Measurements from ENCODE around the gene RRP1B.
"Not testable (repeated sequence)": the region's sequence is repeated elsewhere in the genome, so short reads cannot be mapped to it uniquely, and the experiment has no call there.

RRP1B gene

DNA sequence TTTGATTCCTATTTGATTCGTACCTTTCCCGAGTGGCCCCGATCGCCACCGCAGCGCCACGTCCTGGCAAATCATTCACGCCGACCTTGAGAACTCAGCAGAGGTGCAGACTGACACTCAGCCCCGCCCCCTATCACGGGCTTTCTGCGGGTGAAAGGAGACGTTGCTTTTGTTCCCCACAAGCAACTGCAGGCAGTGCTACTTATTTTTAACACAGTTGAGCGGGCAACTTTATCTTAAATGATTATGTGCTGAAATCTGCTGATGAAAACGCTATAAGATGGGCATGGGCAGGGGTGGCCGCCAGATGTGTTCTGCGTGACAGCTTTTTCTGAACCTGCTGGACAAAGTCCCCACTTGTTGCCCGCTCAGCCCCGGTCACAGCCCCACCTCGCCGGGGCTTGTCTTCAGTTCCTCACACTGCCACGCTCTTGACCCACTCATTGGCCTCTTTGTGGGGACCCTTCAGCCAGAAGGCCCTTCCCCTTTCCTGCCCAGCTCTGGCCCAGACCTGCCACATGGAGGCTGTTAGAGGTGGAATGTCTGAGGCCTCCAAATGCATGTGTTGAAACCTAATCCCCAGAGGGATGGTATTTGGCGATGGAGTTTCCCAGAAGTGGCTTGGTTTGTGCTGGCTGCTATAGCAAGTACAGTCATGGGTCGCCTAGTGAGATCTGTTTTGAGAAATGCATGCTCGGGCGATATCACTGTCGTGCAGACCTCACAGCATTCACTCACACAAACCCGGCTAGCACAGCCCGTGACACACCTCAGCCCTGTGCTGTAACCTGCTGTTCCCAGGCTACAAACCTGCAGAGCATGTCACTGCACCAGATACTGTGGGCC is 43.9 kb downstream of the RRP1B start:
- peak; percentile 70 for DNase-seq

DNA sequence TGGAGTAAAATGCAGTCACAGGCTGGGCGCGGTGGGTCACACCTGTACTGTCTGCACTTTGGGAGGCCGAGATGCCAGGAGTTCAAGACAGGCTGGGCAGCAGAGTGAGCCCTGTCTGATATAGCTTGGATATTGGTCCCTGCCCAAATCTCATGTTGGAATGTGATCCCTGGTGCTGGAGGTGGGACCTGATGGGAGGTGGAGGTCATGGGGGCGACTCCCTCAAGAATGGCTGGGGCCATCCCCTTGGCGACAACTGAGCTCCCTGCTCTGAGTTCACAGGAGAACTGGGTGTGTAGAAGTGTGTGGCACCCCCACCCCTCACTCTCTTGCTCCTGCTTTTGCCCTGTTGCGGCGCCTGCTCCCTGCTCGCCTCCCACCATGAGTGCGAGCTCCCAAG is 48.1 kb downstream of the RRP1B start:
- no peak for DNase-seq

GRCh38 chr21:43708745-43709381 is 49.5 kb downstream of the RRP1B start:
- no peak for DNase-seq

DNA sequence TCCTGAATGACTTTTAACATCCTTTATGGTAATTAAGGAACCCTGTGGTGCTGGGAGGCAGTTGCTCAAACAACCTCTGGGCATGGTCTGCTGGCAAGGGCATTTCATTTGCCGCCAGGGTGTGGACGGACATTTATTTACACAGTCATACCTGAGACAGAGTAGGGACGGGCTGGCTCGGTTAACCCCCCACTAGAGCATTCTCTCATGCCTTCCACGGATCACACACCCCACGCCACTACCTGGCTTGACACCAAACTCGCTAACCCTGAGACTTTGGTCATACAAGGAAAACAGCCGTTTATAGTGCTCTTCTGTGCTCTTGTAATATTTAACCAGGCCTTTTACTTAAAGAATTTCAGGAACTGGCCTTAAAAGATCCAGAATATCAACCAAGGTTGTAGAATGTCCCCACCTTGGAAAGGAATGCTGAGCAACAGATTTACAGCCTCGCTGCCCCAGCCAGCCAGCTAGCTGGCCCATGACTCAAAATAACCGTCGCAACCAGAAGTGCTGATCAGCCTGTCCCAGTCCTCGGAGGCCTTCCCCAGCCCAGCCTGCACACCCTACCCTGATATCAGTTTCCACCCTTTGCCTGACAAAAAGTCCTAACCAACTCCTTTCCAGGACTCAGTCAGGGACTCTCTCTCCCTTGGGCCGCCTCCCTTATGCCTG is 53.0 kb downstream of the RRP1B start:
- DNase-seq, result no peak

DNA sequence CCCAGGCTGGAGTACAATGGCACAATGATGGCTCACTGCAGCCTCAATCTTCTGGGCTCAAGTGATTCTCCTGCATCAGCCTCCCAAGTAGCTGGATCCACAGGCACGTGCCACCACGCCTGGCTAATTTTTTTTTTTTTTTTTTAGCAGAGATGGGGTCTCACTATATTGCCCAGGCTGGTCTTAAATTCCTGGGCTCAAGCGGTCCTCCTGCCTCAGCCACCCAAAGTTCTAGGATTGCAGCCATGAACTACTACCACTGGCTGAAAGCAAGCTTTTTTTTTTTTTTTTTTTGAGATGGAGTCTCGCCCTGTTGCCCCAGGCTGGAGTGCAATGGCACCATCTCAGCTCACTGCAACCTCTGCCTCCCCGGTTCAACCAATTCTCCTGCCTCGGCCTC is 53.8 kb downstream of the RRP1B start:
- DNase-seq, result not testable (repeated sequence)

DNA sequence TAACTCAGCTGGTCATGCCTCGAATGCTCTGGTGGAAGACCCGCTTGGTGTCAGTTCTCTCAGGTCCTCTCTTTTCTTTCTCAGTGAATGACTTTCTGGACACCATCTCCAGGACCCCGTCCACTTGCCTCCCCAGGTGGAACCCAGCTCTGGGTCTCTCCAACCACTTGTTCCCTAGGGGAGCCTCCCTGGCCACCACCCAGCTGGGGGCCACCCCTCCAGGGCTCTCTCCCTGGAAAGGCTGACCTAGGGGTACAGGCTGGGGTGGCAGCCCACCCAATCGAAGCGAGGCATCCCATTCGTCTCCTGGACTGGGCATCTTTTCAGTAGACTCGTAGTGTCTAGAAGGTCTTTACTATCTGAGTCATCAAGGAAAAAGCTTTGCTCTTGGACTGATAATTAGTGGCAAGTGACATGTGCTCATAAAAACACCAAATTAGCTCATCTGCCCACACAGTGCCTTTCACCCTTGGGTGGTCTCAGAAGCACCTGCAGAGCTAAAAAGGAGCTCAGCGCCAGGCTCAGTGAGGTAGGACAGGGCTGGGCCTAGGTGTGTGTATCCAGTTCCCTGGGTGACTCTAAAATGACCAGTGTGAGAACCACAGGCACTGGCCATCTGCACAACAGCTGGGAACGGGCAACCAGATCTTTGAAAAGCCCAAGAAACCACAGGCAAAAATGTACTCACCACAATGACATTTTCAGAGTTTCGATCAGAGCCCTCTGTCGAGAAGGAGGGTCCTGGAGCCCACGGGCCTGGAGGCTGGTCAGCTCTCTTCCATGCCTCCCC is 57.2 kb downstream of the RRP1B start:
- peak; percentile 44 for DNase-seq

GRCh38 chr21:43717166-43717853 is 58.0 kb downstream of the RRP1B start:
- DNase-seq, result no peak

GRCh38 chr21:43717967-43718871 is 58.9 kb downstream of the RRP1B start:
- no peak for DNase-seq

GRCh38 chr21:43718872-43719747 is 59.8 kb downstream of the RRP1B start, which contains the start of gene PDXK:
Gene PDXK (plus strand): TSS chr21:43719129. CDS start chr21:43719295, 166 bp downstream.
- peak; percentile 93 for DNase-seq

DNA sequence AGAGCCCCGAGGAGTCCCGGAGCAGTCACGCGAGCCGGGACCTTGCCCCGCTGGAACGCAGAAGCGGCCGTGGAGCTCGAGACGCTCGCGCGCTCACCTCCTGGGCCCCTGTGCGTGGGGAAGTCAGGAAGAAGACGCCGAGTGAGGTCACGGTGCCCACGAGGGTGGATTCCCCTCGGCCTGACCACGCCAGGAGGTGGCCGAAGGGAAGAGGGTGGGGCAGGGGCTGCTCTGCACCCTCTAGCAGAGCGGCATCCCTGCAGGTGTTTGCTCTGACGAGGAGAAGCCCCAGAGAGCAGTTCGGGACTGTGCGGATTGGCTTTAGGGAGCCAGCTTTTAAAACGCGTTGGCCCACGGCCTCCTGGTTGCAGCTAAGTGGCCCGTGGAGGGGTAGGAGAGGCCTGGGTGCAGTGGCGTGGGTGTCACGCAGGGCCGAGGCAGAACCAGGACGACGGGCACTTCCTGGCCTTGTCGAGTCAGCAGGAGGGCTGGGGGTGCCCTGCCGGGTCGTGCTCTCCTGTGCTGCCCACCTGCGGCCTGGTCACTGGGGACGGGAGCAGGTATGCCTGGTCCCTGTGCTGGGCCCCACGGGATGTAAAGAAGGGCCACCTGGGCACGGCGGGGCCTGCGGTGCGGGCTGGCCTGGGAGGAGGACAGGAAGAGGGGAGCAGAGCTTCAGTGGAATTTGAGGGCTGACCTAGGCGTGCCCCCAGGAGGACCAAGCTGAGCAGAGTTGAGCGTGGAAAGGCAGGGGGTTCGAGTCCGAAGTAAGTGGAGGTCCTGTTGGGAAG is 60.6 kb downstream of the RRP1B start:
- peak; percentile 34 for DNase-seq

GRCh38 chr21:43720539-43721166 is 61.3 kb downstream of the RRP1B start:
- no peak for DNase-seq

- no peak for DNase-seq
These were observed 61.8 kb downstream of the RRP1B start for GRCh38 chr21:43721206-43721605.

DNA sequence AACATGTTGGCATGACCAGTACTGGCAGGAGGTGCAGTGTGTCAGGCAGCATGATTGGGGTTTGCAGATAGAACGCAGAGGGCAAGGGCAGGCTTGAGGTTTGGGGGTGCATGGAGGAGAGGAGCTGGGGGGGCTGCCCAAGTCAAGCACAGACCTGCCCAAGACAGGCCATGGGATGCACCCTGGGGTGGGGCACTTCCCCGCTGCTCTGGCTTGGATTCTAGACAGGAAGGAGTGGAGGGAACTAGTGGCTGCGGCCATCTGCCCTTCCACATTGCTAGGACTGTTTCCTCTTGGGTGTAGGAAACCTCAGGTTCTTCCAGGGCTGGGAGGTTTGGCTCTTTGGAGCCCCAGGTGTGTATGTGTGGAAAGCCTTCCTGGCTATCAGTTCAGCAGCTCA is 62.6 kb downstream of the RRP1B start:
- DNase-seq, result no peak

GRCh38 chr21:43723648-43724047 is 64.3 kb downstream of the RRP1B start:
- DNase-seq, result no peak

DNA sequence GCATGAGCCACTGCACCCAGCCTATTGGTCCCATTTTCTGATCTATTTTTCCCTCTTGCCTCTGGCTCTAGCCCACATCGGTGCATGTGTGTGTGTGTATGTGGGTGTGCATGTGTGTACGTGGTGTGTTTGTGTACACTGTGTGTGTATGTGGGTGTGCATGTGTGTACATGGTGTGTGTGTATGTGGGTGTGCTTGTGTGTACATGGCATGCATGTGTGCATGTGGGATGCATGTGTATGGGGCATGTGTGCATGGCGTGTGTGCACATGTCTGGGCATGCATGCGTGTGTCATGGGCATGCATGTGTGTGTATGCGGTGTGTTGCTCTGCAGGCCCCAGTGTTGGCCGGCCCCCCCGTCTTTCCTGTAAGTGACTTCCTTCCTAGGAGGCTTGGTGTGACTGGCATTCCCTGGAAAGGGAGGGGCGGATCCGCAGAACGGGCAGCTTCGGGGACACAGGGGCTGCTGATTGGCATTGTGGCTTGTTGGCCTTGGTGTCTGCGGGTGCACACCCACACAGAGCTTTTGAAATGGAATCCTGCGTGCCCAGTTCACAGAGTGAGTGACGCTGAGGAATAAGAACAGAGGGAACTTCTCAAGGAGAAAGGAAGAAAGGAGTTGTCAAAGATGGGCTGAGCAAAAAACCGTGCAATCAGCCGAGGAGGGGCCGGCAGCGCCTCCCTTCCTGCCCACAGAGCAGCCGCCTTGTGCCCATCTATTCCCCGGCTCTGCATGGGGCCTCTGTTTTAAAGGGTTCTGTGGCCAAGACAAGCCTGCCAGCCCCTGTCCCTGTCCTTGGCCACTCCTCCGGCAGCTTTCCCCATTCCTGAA is 67.5 kb downstream of the RRP1B start:
- peak; percentile 67 for DNase-seq

GRCh38 chr21:43727519-43728153 is 68.3 kb downstream of the RRP1B start:
- DNase-seq, result peak; percentile 54

DNA sequence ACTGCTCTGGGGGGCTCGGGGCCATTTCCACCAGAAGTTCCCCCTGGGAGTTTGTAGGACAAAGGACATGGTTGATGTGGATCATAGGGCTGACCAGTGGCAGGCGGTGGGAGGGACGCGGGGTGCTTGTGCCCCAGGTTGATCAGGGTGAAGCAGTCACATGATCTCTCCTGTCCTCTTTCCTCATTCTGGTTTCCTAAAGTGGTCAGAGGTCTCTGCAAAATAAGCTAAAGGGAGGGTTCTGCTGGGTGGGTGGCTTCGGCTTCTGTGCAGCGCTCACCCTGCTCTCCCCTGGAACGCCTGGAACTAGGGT is 68.8 kb downstream of the RRP1B start:
- DNase-seq, result no peak
